Measurements from ENCODE around the gene DLGAP4.

The DLGAP4 gene

DNA sequence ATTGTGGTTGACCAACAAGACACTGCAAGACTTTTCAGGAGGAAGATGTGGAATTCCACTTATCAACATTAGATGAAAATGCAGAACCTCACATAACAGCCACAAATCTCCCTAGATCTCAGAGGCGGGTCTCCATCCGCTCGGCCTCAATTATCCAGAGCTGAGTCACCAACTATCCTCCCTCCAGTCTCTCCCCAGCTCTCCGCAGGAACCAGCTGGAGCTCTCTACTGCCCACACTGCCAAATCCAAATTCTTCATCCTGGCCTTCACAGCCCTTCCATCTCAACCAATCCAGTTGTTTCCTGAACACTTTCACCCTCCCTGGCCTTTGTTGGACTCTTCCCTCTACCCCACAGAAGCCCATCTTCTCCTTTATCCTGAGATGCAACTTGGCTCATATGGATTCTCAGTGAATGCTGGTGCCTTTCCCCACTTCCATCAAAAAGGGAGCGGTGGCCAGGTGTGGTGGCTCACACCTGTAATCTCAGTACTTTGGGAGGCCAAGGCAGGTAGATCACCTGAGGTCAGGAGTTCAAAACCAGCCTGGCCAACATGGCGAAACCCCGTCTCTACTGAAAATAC is 263.8 kb downstream of the DLGAP4 start:
- DNase-seq (ENCODE audit: low read depth): peak; percentile 63

DNA sequence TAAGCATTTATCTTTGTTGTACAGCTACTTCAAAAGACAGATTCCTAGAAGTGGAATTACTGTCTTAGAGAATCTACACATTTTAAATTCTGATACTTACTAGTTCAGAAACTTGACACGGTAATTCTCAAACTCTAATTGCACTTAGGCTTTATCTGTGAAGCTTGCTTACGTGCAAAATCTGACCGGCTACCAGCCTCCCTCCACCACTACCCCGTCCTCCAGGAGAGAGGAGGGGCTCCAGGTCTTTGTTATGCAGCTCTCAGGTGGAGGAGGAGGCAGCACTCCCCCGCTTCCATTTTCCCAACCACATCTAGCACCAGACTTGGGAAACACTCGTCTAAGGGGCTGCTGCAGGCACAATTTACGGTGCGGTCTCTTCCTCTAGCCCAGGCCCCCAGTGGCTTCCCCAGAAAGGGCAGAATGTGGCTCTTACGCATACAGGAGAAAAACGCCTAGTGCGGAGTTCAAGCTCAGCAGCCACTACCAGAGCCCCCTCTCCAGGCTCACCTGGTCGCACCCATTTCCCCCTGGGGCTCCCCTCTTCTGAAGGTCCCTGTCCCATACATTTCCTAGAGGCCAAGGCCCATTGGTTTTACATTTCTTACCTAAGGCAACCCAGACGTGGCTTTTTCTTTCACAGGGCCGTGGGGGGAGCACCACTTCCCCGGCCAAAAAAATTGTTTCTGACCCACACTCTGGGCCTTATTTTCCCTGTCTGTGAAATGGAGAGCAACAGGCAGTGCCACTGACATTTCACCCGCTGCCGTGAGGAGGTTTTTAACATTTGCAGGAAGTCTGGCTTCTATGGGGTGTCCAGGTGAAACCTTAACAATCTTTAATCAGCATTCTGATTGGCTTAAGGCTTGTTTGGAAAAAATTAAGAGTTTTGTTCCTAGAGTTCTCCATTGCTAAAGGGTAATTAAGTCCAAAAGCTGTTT is 265.7 kb downstream of the DLGAP4 start:
- DNase-seq (ENCODE audit: low read depth): no peak

DNA sequence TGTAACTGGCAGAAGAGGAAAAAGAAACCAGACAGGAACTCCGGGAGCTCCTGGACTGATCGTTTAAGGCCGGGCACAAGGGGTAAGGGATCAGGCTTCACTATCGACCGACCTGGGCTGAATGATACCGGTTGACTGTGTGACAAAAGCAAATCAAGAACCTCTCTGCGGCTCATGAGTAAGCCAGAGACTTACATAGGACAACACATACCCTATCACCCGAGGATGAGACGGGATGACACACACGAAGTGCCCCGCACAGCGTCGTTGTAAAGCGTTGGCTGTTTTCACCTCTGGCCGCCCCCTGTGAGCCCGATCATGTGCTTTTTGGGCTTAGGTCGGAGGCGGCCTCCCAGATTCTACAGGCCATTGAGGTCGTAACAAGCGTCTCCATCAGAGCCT is 266.6 kb downstream of the DLGAP4 start:
- DNase-seq (ENCODE audit: low read depth): no peak

DNA sequence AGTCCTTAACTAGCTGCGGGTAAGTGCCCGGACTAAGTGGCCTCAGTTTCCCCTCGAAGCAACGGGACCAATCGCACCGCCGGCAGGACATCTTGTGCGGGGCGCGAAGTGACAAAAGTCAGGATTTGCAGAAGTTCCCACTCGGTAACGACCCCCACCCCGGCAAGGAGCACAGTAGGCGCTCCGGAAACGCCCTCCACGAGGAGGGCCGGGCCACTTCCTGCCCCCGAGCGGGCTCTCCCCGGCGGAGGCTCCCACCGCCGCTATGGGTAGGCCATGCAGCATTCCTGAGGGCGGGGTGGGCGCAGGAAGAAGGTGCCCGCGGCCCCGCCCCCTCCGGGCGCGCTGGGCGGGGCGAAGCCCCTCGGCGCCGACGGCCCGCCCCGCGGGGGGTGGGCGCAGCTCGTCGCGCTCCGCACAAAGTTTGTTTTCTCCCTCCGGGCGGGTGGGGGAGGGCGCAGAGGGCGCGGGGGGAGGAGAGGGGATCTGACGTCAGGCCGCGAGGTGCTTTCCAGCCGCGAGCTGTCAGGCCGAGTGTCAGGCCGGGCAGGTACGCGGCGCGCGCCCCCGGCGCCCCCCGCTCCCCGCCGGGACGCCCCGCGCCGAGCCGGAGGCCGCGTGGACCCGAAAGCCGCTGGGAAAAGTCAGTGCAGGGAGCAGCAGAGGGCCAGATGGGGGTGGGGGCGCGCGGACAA is 267.1 kb downstream of the DLGAP4 start, which contains the start of gene TGIF2:
Gene TGIF2 (plus strand): TSS at position 495 of the 695 bp plus-strand sequence. CDS start 5,178 bp downstream, outside the sequence.
- DNase-seq (ENCODE audit: low read depth): peak; percentile 75

GRCh38 chr20:36573798-36574365 is 267.7 kb downstream of the DLGAP4 start:
- peak; percentile 12 for DNase-seq (ENCODE audit: low read depth)

DNA sequence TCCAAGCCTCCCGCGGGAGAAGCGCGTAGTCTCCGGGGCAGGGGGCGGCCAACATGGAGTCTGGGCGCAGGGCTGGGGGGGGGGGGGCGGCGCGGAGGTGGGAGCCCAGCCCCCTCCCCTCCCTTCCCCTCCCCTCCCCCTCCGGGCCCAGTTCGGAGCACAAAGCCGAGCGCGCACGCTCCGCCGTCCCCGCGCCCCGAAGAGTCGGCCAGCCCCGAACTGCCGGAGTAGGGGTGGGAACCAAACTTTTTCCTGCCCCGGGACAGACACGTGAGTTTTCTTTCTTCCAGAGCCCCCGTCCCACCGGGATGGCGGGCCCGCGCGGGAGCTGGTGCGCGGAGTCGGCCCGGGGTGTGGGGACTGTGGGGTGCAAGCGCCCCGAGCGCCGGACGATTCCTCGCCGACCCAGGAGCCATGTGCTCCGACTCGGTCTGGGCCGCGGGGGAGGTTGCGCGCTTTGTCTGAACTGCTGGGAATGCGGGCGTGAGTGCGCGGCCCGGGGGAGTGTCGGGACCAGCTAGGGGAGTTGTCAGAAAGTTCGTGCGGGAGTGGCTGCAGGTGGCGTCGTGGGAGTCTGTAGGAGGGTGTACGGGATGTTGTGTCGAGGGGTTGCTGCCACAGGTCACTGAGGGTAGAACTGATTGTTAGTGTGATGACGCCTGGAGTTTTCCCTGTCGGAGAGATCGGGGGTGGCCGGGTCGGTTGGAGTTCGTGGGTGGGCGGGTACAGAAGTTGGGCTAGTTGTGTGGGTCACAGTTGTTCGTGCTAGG is 268.4 kb downstream of the DLGAP4 start:
- peak; percentile 65 for DNase-seq (ENCODE audit: low read depth)

GRCh38 chr20:36576081-36576445 is 269.9 kb downstream of the DLGAP4 start:
- DNase-seq (ENCODE audit: low read depth): no peak

Measured in iris pigment epithelial cell (primary cell).